Measurements from ENCODE around the gene COX6A2.
"Not testable (repeated sequence)": the region's sequence is repeated elsewhere in the genome, so short reads cannot be mapped to it uniquely, and the experiment has no call there.

Gene COX6A2

DNA sequence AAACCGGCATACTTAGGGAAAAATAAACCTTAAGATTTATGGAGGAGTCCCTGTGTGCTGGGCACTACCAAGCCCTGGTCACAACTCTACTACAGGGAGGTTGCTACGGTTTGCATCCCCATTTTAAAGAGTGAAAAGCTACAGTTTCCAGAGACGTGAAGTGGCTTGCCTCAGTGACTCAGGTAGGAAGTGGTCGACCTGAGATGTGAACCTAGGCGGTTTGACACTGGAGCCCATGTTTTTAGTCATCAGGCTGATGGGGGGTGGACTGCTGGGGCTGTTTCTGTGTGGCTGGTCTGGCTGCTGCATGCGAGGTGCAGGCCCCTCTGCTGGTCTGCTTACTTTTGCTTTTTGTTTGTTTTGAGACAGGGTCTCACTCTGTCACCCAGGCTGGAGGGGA, 6.6 kb downstream of the COX6A2 start:
- Histone ChIP-seq H3K79me2 (ENCODE audit: control insufficient read depth, insufficient read depth, low read length, unreplicated experiment) (no peaks in the 10 kb centered on the region), H3K36me3 (ENCODE audit: insufficient read depth, low read length) (no peaks in the 10 kb centered on the region), H3K27me3 (ENCODE audit: insufficient read depth, low read length) (peaks cover under 1% of the 10 kb centered on the region; the same call in 1 of the 2 replicates), H3K4me3 (ENCODE audit: low read depth, low read length) (no peak overlapping the region), H3K4me1 (ENCODE audit: control insufficient read depth, insufficient read depth, low read length, unreplicated experiment) (no peaks in the 10 kb centered on the region), H2AFZ (ENCODE audit: low read length, unreplicated experiment) (no peak overlapping the region), H3K27ac (ENCODE audit: low read depth, low read length) (no peak overlapping the region)

DNA sequence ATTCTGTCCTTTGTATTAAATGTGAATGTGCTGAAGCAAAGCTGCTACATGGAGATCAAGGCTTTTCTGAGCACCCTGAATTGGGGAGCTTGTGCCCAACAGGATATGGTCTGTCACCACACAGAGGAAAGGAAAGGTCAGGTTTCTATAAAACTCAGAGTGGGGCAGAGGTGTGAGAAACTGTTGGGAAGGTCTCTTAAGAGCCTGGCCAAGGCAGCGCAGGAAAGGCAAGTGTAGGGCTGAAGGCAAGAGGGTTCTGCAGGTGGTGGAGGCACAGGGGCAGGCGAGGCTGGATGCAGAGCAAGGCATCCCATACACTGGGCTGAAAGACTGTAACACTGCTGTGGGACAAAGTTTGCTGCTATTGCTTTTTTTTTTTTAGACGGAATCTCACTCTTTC, 8.1 kb downstream of the COX6A2 start:
- H3K27me3 ChIP-seq (ENCODE audit: insufficient read depth, low read length) = peaks cover 14% of the 10 kb centered on the region

DNA sequence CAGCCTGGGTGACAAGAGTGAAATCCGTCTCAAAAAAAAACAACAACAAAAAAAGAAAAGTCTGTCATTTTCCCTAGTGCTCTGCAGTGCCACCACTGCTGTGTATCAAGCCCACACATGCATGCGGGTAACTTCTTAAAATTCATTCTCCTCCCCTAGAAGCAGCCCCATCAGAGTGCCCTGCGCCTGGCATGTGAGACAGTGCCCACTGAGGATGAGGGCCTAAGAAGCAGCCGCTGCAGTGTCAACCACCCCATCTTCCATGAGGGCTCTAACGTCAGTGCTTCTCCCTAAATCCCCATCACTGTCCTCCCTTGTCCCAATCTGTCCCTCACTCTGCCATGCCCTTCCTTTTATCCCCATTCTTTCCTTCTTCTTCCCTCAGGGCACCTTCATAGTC, 10.2 kb downstream of the COX6A2 start:
- no peak overlapping the region for H2AFZ ChIP-seq (ENCODE audit: low read length, unreplicated experiment)
- no peaks in the 10 kb centered on the region for H3K79me2 ChIP-seq (ENCODE audit: control insufficient read depth, insufficient read depth, low read length, unreplicated experiment)
- H3K27ac ChIP-seq (ENCODE audit: low read depth, low read length) = no peak overlapping the region
- peaks cover 35% of the 10 kb centered on the region for H3K27me3 ChIP-seq (ENCODE audit: insufficient read depth, low read length)
- H3K36me3 ChIP-seq (ENCODE audit: insufficient read depth, low read length) = no peaks in the 10 kb centered on the region
- H3K4me1 ChIP-seq (ENCODE audit: control insufficient read depth, insufficient read depth, low read length, unreplicated experiment) = no peaks in the 10 kb centered on the region
- H3K4me3 ChIP-seq (ENCODE audit: low read depth, low read length) = no peak overlapping the region

More for the DNA sequence above, 8.1 kb downstream of the COX6A2 start:
- Histone ChIP-seq H3K79me2 (ENCODE audit: control insufficient read depth, insufficient read depth, low read length, unreplicated experiment) (no peaks in the 10 kb centered on the region), H2AFZ (ENCODE audit: low read length, unreplicated experiment) (no peak overlapping the region), H3K27ac (ENCODE audit: low read depth, low read length) (no peak overlapping the region), H3K4me3 (ENCODE audit: low read depth, low read length) (no peak overlapping the region), H3K4me1 (ENCODE audit: control insufficient read depth, insufficient read depth, low read length, unreplicated experiment) (no peaks in the 10 kb centered on the region), H3K36me3 (ENCODE audit: insufficient read depth, low read length) (no peaks in the 10 kb centered on the region)

DNA sequence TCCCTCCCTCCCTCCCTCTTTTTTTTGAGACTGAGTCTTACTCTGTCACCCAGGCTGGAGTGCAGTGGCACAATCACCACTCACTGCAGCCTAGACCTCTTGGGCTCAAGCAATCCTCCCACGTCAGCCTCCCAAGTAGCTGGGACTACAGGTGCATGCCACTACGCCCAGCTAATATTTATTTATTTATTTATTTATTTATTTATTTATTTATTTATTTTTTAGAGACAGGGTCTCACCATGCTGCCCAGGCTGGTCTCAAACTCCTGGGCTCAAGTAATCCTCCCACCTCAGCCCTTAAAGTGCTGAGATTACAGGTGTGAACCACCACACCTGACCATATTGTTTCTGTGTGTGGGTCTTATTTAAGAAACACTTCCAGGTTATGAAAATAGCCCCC, 11.1 kb downstream of the COX6A2 start:
- H3K4me3 ChIP-seq (ENCODE audit: low read depth, low read length); H3K27ac ChIP-seq (ENCODE audit: low read depth, low read length); H3K36me3 ChIP-seq (ENCODE audit: insufficient read depth, low read length); H2AFZ ChIP-seq (ENCODE audit: low read length, unreplicated experiment); H3K4me1 ChIP-seq (ENCODE audit: control insufficient read depth, insufficient read depth, low read length, unreplicated experiment); H3K79me2 ChIP-seq (ENCODE audit: control insufficient read depth, insufficient read depth, low read length, unreplicated experiment): not testable (repeated sequence)
- peaks cover 40% of the 10 kb centered on the region for H3K27me3 ChIP-seq (ENCODE audit: insufficient read depth, low read length)

DNA sequence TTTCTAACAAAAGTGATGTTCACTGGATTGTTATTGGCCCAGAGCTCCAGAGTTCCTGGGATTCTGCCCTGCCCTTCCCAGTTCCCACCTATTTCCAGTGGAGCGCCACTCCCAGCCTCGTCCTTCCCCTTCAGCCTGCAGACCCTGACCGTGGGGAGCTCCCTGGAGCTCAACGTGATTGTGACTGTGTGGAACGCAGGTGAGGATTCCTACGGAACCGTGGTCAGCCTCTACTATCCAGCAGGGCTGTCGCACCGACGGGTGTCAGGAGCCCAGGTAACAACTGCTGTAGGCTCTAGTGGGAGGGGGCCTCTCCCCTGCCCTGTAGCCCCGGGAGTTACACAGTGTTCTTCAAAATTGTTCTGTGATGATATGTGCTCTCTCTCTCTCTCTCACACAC, 11.8 kb downstream of the COX6A2 start:
- Histone ChIP-seq H2AFZ (ENCODE audit: low read length, unreplicated experiment) (no peak overlapping the region), H3K27me3 (ENCODE audit: insufficient read depth, low read length) (peaks cover 40% of the 10 kb centered on the region), H3K4me3 (ENCODE audit: low read depth, low read length) (no peak overlapping the region), H3K36me3 (ENCODE audit: insufficient read depth, low read length) (no peaks in the 10 kb centered on the region), H3K4me1 (ENCODE audit: control insufficient read depth, insufficient read depth, low read length, unreplicated experiment) (no peaks in the 10 kb centered on the region), H3K79me2 (ENCODE audit: control insufficient read depth, insufficient read depth, low read length, unreplicated experiment) (no peaks in the 10 kb centered on the region), H3K27ac (ENCODE audit: low read depth, low read length) (no peak overlapping the region)

DNA sequence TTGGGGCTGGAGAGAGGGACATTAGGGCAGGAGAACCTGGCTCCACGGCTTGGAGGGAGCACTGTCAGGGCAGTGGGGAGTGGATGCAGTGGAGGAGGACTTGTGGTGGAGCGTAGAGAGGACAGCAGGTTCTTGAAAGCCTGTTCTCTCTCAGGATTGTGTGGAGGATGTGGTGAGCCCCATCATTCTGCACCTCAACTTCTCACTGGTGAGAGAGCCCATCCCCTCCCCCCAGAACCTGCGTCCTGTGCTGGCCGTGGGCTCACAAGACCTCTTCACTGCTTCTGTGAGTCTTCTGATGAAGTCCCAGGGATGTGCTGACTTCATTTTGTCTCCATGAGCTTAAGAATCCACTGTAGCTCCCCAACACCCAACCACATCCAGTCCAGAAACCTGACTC, 13.5 kb downstream of the COX6A2 start:
- Histone ChIP-seq H3K4me3 (ENCODE audit: low read depth, low read length) (no peak overlapping the region), H3K27me3 (ENCODE audit: insufficient read depth, low read length) (peaks cover 40% of the 10 kb centered on the region), H3K4me1 (ENCODE audit: control insufficient read depth, insufficient read depth, low read length, unreplicated experiment) (no peaks in the 10 kb centered on the region), H3K36me3 (ENCODE audit: insufficient read depth, low read length) (no peaks in the 10 kb centered on the region), H3K27ac (ENCODE audit: low read depth, low read length) (no peak overlapping the region), H2AFZ (ENCODE audit: low read length, unreplicated experiment) (no peak overlapping the region), H3K79me2 (ENCODE audit: control insufficient read depth, insufficient read depth, low read length, unreplicated experiment) (no peaks in the 10 kb centered on the region)

DNA sequence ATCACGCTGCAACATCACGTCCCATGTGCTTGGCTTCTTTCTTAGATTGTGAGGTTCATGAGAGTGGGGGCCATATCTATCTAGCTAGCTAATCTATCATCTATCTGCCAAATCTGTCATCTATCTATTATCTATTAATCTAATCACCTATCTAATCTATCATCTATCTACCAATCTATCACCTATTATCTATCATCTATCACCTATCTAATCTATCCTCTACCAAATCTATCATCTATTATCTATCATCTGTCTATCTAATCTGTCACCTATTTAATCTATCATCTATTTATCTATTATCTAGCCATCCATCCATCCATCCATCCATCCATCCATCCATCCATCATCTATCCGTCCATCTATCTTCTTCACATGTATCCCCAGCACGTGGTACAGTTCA, 14.2 kb downstream of the COX6A2 start:
- H3K27me3 ChIP-seq (ENCODE audit: insufficient read depth, low read length) = peaks cover 40% of the 10 kb centered on the region
- H3K4me3 ChIP-seq (ENCODE audit: low read depth, low read length) = no peak overlapping the region
- no peak overlapping the region for H2AFZ ChIP-seq (ENCODE audit: low read length, unreplicated experiment)
- no peaks in the 10 kb centered on the region for H3K79me2 ChIP-seq (ENCODE audit: control insufficient read depth, insufficient read depth, low read length, unreplicated experiment)
- H3K36me3 ChIP-seq (ENCODE audit: insufficient read depth, low read length) = no peaks in the 10 kb centered on the region
- H3K4me1 ChIP-seq (ENCODE audit: control insufficient read depth, insufficient read depth, low read length, unreplicated experiment) = no peaks in the 10 kb centered on the region
- no peak overlapping the region for H3K27ac ChIP-seq (ENCODE audit: low read depth, low read length)

DNA sequence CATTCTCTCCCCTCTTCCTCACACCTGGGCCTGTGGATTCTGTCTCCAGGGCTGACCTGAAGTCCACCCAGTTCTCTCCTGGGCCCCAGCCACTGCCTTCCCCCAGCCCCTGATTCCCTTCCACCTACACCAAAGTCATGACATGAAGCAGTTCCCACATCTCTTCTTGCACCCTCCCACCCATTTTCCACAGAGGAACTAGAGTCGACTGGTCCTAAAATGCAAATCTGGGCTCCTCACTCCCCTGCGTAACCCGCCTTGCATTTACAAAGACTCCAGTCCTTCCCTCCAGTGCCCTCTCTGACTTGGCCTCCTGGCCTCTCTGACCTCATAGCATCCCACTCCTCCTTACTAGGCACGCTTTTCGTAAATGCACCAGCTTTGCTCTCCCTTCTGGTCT, 14.8 kb downstream of the COX6A2 start:
- Histone ChIP-seq H3K4me1 (ENCODE audit: control insufficient read depth, insufficient read depth, low read length, unreplicated experiment) (no peaks in the 10 kb centered on the region), H3K27ac (ENCODE audit: low read depth, low read length) (no peak overlapping the region), H3K4me3 (ENCODE audit: low read depth, low read length) (no peak overlapping the region), H3K79me2 (ENCODE audit: control insufficient read depth, insufficient read depth, low read length, unreplicated experiment) (no peaks in the 10 kb centered on the region), H3K27me3 (ENCODE audit: insufficient read depth, low read length) (peaks cover 40% of the 10 kb centered on the region), H2AFZ (ENCODE audit: low read length, unreplicated experiment) (no peak overlapping the region), H3K36me3 (ENCODE audit: insufficient read depth, low read length) (no peaks in the 10 kb centered on the region)

DNA sequence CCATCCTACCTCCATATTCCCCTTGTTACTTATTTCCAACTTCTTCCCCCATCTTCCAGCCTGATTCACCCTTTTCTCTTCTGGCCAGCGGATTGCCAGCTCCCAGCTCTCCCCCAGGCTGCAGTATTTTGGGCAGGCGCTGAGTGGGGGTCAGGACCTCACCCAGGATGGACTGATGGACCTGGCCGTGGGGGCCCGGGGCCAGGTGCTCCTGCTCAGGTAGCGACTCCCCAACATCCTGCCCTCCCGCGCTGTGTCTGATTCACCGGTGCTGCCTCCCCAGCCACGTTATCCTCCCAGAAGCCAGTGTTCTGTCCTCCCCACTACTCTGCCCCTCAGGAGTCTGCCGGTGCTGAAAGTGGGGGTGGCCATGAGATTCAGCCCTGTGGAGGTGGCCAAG, 15.4 kb downstream of the COX6A2 start:
- H3K27me3 ChIP-seq (ENCODE audit: insufficient read depth, low read length) = peaks cover 43% of the 10 kb centered on the region
- no peaks in the 10 kb centered on the region for H3K4me1 ChIP-seq (ENCODE audit: control insufficient read depth, insufficient read depth, low read length, unreplicated experiment)
- no peaks in the 10 kb centered on the region for H3K79me2 ChIP-seq (ENCODE audit: control insufficient read depth, insufficient read depth, low read length, unreplicated experiment)
- H2AFZ ChIP-seq (ENCODE audit: low read length, unreplicated experiment) = no peak overlapping the region
- no peak overlapping the region for H3K27ac ChIP-seq (ENCODE audit: low read depth, low read length)
- H3K4me3 ChIP-seq (ENCODE audit: low read depth, low read length) = no peak overlapping the region
- H3K36me3 ChIP-seq (ENCODE audit: insufficient read depth, low read length) = no peaks in the 10 kb centered on the region

DNA sequence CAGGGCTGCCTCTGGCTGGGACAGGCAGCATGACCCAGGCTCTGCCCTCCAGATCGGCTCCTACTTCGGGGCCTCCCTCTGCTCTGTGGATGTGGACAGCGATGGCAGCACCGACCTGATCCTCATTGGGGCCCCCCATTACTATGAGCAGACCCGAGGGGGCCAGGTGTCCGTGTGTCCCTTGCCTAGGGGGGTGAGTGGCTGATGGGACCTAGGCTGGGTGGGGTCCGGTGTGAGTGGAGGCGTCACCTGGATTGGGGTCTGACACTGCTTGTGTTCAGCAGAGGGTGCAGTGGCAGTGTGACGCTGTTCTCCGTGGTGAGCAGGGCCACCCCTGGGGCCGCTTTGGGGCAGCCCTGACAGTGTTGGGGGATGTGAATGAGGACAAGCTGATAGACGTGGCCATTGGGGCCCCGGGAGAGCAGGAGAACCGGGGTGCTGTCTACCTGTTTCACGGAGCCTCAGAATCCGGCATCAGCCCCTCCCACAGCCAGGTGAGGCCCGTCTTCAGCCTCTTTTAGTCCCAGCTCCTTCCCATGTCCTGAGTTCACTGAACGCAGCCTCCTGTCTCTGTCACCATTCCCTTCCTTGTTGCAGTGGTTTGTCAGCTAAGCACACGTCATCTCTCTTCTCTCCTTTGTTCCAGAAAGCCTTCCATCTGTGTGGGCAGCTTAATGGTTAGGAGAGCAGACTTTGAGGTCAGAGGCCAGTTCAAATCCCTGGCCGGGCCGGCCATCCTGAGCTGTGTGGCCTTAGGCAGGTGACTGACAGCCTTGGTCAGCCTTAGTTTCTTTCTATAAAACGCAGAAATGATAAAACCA, 16.9 kb downstream of the COX6A2 start:
- Histone ChIP-seq H3K36me3 (ENCODE audit: insufficient read depth, low read length) (no peaks in the 10 kb centered on the region), H3K27ac (ENCODE audit: low read depth, low read length) (no peak overlapping the region), H3K4me3 (ENCODE audit: low read depth, low read length) (no peak overlapping the region), H3K27me3 (ENCODE audit: insufficient read depth, low read length) (peaks cover 39% of the 10 kb centered on the region), H3K79me2 (ENCODE audit: control insufficient read depth, insufficient read depth, low read length, unreplicated experiment) (no peaks in the 10 kb centered on the region), H3K4me1 (ENCODE audit: control insufficient read depth, insufficient read depth, low read length, unreplicated experiment) (no peaks in the 10 kb centered on the region), H2AFZ (ENCODE audit: low read length, unreplicated experiment) (no peak overlapping the region)

DNA sequence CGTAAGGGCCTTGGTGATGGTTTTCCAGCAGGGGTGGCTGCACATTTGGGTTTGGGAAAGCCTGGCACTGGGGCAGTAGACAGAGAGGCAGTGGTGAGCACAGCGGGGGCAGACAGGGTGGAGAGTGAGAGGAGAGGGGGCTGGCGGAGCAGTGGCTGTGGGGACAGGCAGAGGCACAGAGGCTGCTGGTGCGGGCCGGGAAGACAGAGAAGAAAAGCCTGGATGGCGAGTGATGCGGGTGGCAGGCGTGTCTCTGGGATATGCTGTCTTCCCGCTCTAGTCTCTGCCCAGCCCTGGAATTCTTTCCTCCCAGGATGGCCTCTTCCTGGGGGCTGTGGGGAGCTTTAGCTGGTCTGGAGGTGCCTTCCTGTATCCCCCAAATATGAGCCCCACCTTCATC, 18.1 kb downstream of the COX6A2 start:
- no peaks in the 10 kb centered on the region for H3K79me2 ChIP-seq (ENCODE audit: control insufficient read depth, insufficient read depth, low read length, unreplicated experiment)
- no peak overlapping the region for H2AFZ ChIP-seq (ENCODE audit: low read length, unreplicated experiment)
- H3K27ac ChIP-seq (ENCODE audit: low read depth, low read length) = no peak overlapping the region
- H3K4me3 ChIP-seq (ENCODE audit: low read depth, low read length) = no peak overlapping the region
- no peaks in the 10 kb centered on the region for H3K36me3 ChIP-seq (ENCODE audit: insufficient read depth, low read length)
- peaks cover 29% of the 10 kb centered on the region for H3K27me3 ChIP-seq (ENCODE audit: insufficient read depth, low read length)
- no peaks in the 10 kb centered on the region for H3K4me1 ChIP-seq (ENCODE audit: control insufficient read depth, insufficient read depth, low read length, unreplicated experiment)
